GM10248 (cell line): Measurements from ENCODE around the gene SMARCC1.

Experiments used
- CTCF ChIA-PET: fragments of 300-600 bp; sonication (Branson Sonifier 250); formaldehyde crosslinking; extraction: SDS; loops from one replicate; lab custom pipeline; 2021; ENCODE audit warnings: antibody characterized with exemption; lab: Yijun Ruan, JAX
- POLR2A ChIA-PET: fragments of 350-650 bp; sonication (Branson Sonifier 250); formaldehyde crosslinking; extraction: SDS; loops from one replicate; lab custom pipeline; 2020; ENCODE audit warnings: antibody characterized with exemption; lab: Yijun Ruan, JAX
- DNase-seq: peaks from one replicate; pipeline ENCODE4 v3.0.0; 2012; ENCODE audit errors: extremely low spot score
- CTCF ChIP-seq: IDR thresholded peaks from 2 replicates; pipeline ENCODE4 v1.5.1; 2012; ENCODE audit warnings: mild to moderate bottlenecking, low read depth; ENCODE audit errors: extremely low read depth, missing control alignments, control extremely low read depth

The SMARCC1 gene

GRCh38 chr3:47573190-47574172 is 208.2 kb downstream of the SMARCC1 start:
- no peak for DNase-seq
- ChIA-PET CTCF (interaction anchor here (3.2 kb wide), 1 partner anchor 51 kb away, joined by 10 read pairs; no protein-coding TSS in a partner anchor), POLR2A (no interaction called here)
- no peak for TF ChIP-seq CTCF

- ChIA-PET CTCF (interaction anchor here (0.7 to 5.3 kb wide), 5 partner anchors 16 to 51 kb away, joined by 3 to 17 read pairs (median 4); no protein-coding TSS in a partner anchor), POLR2A (no interaction called here)
- no peak for DNase-seq
- TF ChIP-seq CTCF, result no peak
These were observed 210.1 kb downstream of the SMARCC1 start for GRCh38 chr3:47571391-47572175.

- DNase-seq, result no peak
- ChIA-PET POLR2A (no interaction called here), CTCF (interaction anchor here (1.0 to 5.3 kb wide), 5 partner anchors 9 to 582 kb away, joined by 3 to 17 read pairs (median 7); no protein-coding TSS in a partner anchor)
- no peak for TF ChIP-seq CTCF
These were observed 212.8 kb downstream of the SMARCC1 start for GRCh38 chr3:47568901-47569300.

GRCh38 chr3:47567149-47567548 is 214.5 kb downstream of the SMARCC1 start:
- ChIA-PET CTCF (interaction anchor here (3.6 to 5.3 kb wide), 2 partner anchors 21 to 45 kb away, joined by 8 to 17 read pairs; no protein-coding TSS in a partner anchor), POLR2A (interaction anchor here (0.6 kb wide), 1 partner anchor 17 kb away, joined by 6 read pairs; no protein-coding TSS in a partner anchor)
- no peak for DNase-seq
- TF ChIP-seq CTCF, result no peak

- no peak for TF ChIP-seq CTCF
- no peak for DNase-seq
- POLR2A ChIA-PET, result interaction anchor here (0.6 kb wide), 1 partner anchor 16 kb away, joined by 6 read pairs; no protein-coding TSS in a partner anchor
- CTCF ChIA-PET, result interaction anchor here (3.6 kb wide), 1 partner anchor 45 kb away, joined by 8 read pairs; no protein-coding TSS in a partner anchor
These were observed 215.0 kb downstream of the SMARCC1 start for GRCh38 chr3:47566667-47567066.
